Measurements from ENCODE around the gene AOC2. TPM values are rescaled to one million over a fixed set of nuclear protein-coding genes. Genes with fewer than 3 reads are reported as not detected.
"Not testable (repeated sequence)": the region's sequence is repeated elsewhere in the genome, so short reads cannot be mapped to it uniquely, and the experiment has no call there.

The AOC2 gene
- total and polyA plus RNA-seq, 2 experiments from 2014 or later: 1.1 to 1.3 TPM

- no peaks in the 10 kb centered on the region for H3K36me3 ChIP-seq (replicated peaks; ENCODE audit: insufficient read depth, low read depth)
- 85% methylated on average over 8 of the region's 8 CpGs for WGBS (ENCODE audit: low lambda C conversion rate, missing lambda C conversion rate)
- no peak overlapping the region for H3K4me2 ChIP-seq
- no peaks in the 10 kb centered on the region for H3K9me3 ChIP-seq (ENCODE audit: low read depth)
- H3K4me3 ChIP-seq: no peak overlapping the region
- H3K27ac ChIP-seq: no peak overlapping the region
- no peaks in the 10 kb centered on the region for H3K9me2 ChIP-seq (replicated peaks; ENCODE audit: insufficient read depth)
- H2AFZ ChIP-seq: no peak overlapping the region
- no peaks in the 10 kb centered on the region for H3K79me2 ChIP-seq
- H3K4me1 ChIP-seq (ENCODE audit: insufficient read depth): no peaks in the 10 kb centered on the region
- H4K20me1 ChIP-seq (ENCODE audit: insufficient read depth, poor library complexity, severe bottlenecking): no peaks in the 10 kb centered on the region
- peaks cover 6% of the 10 kb centered on the region for H3K27me3 ChIP-seq
- TF ChIP-seq EZH2phosphoT487 (IDR thresholded peaks at IDR 0.05; ENCODE audit: low read depth, severe bottlenecking, unreplicated experiment) (no peak), CTCF (IDR thresholded peaks at IDR 0.05; ENCODE audit: poor library complexity) (no peak), EZH2 (IDR thresholded peaks at IDR 0.05; ENCODE audit: borderline replicate concordance) (no peak)
- DNase-seq (ENCODE audit: low spot score): no peak
Observed at GRCh38 chr17:42849451-42850181, 5.2 kb downstream of the AOC2 start.

GRCh38 chr17:42850954-42851353 is 6.6 kb downstream of the AOC2 start, which contains the start of gene AOC3:
TSS of gene AOC3 (plus strand) at chr17:42851199. CDS start at chr17:42851344, 145 bp downstream.
- H3K27me3 ChIP-seq: peaks cover 6% of the 10 kb centered on the region
- no peak for DNase-seq (ENCODE audit: low spot score)
- no peaks in the 10 kb centered on the region for H3K79me2 ChIP-seq
- H3K27ac ChIP-seq: no peak within 1 kb of the TSS
- no peak for TF ChIP-seq EZH2phosphoT487 (IDR thresholded peaks at IDR 0.05; ENCODE audit: low read depth, severe bottlenecking, unreplicated experiment)
- no peak for TF ChIP-seq CTCF (IDR thresholded peaks at IDR 0.05; ENCODE audit: poor library complexity)
- TF ChIP-seq EZH2 (IDR thresholded peaks at IDR 0.05; ENCODE audit: borderline replicate concordance): no peak
- H3K4me1 ChIP-seq (ENCODE audit: insufficient read depth): no peaks in the 10 kb centered on the region
- H2AFZ ChIP-seq: no peak within 1 kb of the TSS
- no peaks in the 10 kb centered on the region for H3K9me3 ChIP-seq (ENCODE audit: low read depth)
- no peaks in the 10 kb centered on the region for H4K20me1 ChIP-seq (ENCODE audit: insufficient read depth, poor library complexity, severe bottlenecking)
- H3K9me2 ChIP-seq (replicated peaks; ENCODE audit: insufficient read depth): no peaks in the 10 kb centered on the region
- no peak within 1 kb of the TSS for H3K4me2 ChIP-seq
- 80% methylated on average over 7 of the region's 9 CpGs for WGBS (ENCODE audit: low lambda C conversion rate, missing lambda C conversion rate)
- H3K36me3 ChIP-seq (replicated peaks; ENCODE audit: insufficient read depth, low read depth): no peaks in the 10 kb centered on the region
- no peak within 1 kb of the TSS for H3K4me3 ChIP-seq

GRCh38 chr17:42851371-42852240 is 7.2 kb downstream of the AOC2 start:
- H3K4me3 ChIP-seq; H3K4me2 ChIP-seq; H3K9me3 ChIP-seq (ENCODE audit: low read depth); H3K9me2 ChIP-seq (replicated peaks; ENCODE audit: insufficient read depth); H3K79me2 ChIP-seq; DNase-seq (ENCODE audit: low spot score); H4K20me1 ChIP-seq (ENCODE audit: insufficient read depth, poor library complexity, severe bottlenecking); H3K36me3 ChIP-seq (replicated peaks; ENCODE audit: insufficient read depth, low read depth); H3K27me3 ChIP-seq; H3K4me1 ChIP-seq (ENCODE audit: insufficient read depth); H2AFZ ChIP-seq; H3K27ac ChIP-seq: not testable (repeated sequence)
- WGBS (ENCODE audit: low lambda C conversion rate, missing lambda C conversion rate): 92% methylated on average over 24 of the region's 28 CpGs

- no peak overlapping the region for H3K4me3 ChIP-seq
Observed at GRCh38 chr17:42852351-42852750, 8.0 kb downstream of the AOC2 start.

More at GRCh38 chr17:42852351-42852750, 8.0 kb downstream of the AOC2 start:
- H3K9me2 ChIP-seq (replicated peaks; ENCODE audit: insufficient read depth): no peaks in the 10 kb centered on the region
- no peaks in the 10 kb centered on the region for H3K36me3 ChIP-seq (replicated peaks; ENCODE audit: insufficient read depth, low read depth)
- DNase-seq (ENCODE audit: low spot score): no peak
- no peaks in the 10 kb centered on the region for H3K4me1 ChIP-seq (ENCODE audit: insufficient read depth)
- no peaks in the 10 kb centered on the region for H3K9me3 ChIP-seq (ENCODE audit: low read depth)
- H4K20me1 ChIP-seq (ENCODE audit: insufficient read depth, poor library complexity, severe bottlenecking): no peaks in the 10 kb centered on the region
- no peak overlapping the region for H3K27ac ChIP-seq
- 95% methylated on average over 15 of the region's 15 CpGs for WGBS (ENCODE audit: low lambda C conversion rate, missing lambda C conversion rate)
- no peaks in the 10 kb centered on the region for H3K79me2 ChIP-seq
- no peak for TF ChIP-seq EZH2 (IDR thresholded peaks at IDR 0.05; ENCODE audit: borderline replicate concordance)
- TF ChIP-seq CTCF (IDR thresholded peaks at IDR 0.05; ENCODE audit: poor library complexity): no peak
- TF ChIP-seq EZH2phosphoT487 (IDR thresholded peaks at IDR 0.05; ENCODE audit: low read depth, severe bottlenecking, unreplicated experiment): no peak
- no peak overlapping the region for H3K4me2 ChIP-seq
- no peak overlapping the region for H2AFZ ChIP-seq
- H3K27me3 ChIP-seq: peaks cover 6% of the 10 kb centered on the region

All from hepatocyte (in vitro differentiated cells).